ENCODE measurements around the gene VOPP1.

DNA sequence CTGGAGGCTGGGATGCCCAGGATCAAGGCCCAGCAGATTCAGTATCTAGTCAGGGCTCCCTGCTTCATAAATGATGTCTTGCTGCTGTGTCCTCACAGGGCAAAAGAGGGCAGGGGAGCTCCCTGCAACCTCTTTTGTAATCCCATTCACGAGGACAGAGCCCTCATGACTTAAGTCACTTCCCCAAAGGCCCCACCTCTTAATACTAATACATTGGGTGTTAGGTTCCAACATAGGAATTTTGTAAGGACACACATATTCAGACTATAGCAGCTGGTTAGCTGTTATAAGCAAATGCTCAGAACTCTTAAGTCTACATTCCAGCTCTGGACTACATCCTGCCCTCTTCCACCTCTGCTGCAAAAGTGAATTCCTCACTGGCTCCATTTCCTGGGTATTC lies 63.0 kb downstream of the VOPP1 start:
- TF ChIP-seq EZH2 (IDR thresholded peaks at IDR 0.05; ENCODE audit: low read length, missing control alignments): no peak
- TF ChIP-seq, protein P1, sequence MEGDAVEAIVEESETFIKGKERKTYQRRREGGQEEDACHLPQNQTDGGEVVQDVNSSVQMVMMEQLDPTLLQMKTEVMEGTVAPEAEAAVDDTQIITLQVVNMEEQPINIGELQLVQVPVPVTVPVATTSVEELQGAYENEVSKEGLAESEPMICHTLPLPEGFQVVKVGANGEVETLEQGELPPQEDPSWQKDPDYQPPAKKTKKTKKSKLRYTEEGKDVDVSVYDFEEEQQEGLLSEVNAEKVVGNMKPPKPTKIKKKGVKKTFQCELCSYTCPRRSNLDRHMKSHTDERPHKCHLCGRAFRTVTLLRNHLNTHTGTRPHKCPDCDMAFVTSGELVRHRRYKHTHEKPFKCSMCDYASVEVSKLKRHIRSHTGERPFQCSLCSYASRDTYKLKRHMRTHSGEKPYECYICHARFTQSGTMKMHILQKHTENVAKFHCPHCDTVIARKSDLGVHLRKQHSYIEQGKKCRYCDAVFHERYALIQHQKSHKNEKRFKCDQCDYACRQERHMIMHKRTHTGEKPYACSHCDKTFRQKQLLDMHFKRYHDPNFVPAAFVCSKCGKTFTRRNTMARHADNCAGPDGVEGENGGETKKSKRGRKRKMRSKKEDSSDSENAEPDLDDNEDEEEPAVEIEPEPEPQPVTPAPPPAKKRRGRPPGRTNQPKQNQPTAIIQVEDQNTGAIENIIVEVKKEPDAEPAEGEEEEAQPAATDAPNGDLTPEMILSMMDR (conservative IDR thresholded peaks at IDR 0.05 in 1 of 2, IDR thresholded peaks at IDR 0.05 in 1 of 2; ENCODE audit: low read depth in 1 of 2, low read length in 2 of 2): no peak
